ENCODE measurements around the gene EOGT.
A peak's percentile ranks its signal among the peaks of the same experiment; 100 is the strongest.

EOGT gene

GRCh38 chr3:69020857-69021256 lies 7.4 kb upstream of the EOGT start:
- Histone ChIP-seq H3K79me2 (ENCODE audit: low read length) (no peaks in the 10 kb centered on the region), H3K27me3 (replicated peaks; ENCODE audit: insufficient read depth, low read length) (no peaks in the 10 kb centered on the region), H2AFZ (ENCODE audit: low read length) (no peak overlapping the region), H3K9me3 (replicated peaks; ENCODE audit: insufficient read depth, low read length) (no peaks in the 10 kb centered on the region), H4K20me1 (ENCODE audit: insufficient read depth, low read length) (no peaks in the 10 kb centered on the region), H3F3A (ENCODE audit: insufficient read depth, low read length) (peaks cover 7% of the 10 kb centered on the region; the same call in 1 of the 2 replicates), H3K4me2 (ENCODE audit: low read depth, low read length) (no peak overlapping the region), H3K36me3 (replicated peaks; ENCODE audit: insufficient read depth, low read length) (peaks cover 3% of the 10 kb centered on the region; the same call in 1 of the 2 replicates), H3K9me2 (replicated peaks; ENCODE audit: insufficient read depth, low read length) (no peaks in the 10 kb centered on the region), H3K4me3 (ENCODE audit: low read length) (no peak overlapping the region), H3K9ac (ENCODE audit: low read length) (no peak overlapping the region), H3K4me1 (ENCODE audit: low read length) (0 out of 2 replicates have a peak, but pooled peaks cover 9% of the 10 kb centered on the region), H3K27ac (ENCODE audit: low read length) (no peak overlapping the region)
- TF ChIP-seq EZH2 (optimal IDR thresholded peaks at IDR 0.05; ENCODE audit: low read depth, low read length) (no peak), EZH2phosphoT487 (IDR thresholded peaks at IDR 0.05; ENCODE audit: low read length) (no peak)
- TF ChIP-seq, protein P1, sequence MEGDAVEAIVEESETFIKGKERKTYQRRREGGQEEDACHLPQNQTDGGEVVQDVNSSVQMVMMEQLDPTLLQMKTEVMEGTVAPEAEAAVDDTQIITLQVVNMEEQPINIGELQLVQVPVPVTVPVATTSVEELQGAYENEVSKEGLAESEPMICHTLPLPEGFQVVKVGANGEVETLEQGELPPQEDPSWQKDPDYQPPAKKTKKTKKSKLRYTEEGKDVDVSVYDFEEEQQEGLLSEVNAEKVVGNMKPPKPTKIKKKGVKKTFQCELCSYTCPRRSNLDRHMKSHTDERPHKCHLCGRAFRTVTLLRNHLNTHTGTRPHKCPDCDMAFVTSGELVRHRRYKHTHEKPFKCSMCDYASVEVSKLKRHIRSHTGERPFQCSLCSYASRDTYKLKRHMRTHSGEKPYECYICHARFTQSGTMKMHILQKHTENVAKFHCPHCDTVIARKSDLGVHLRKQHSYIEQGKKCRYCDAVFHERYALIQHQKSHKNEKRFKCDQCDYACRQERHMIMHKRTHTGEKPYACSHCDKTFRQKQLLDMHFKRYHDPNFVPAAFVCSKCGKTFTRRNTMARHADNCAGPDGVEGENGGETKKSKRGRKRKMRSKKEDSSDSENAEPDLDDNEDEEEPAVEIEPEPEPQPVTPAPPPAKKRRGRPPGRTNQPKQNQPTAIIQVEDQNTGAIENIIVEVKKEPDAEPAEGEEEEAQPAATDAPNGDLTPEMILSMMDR (IDR thresholded peaks at IDR 0.05; ENCODE audit: low read length): no peak
- DNase-seq: peak; percentile 47

- H2AFZ ChIP-seq (ENCODE audit: low read length): no peak overlapping the region
- no peak overlapping the region for H3K27ac ChIP-seq (ENCODE audit: low read length)
- no peak overlapping the region for H3K9ac ChIP-seq (ENCODE audit: low read length)
- 0 out of 2 replicates have a peak, but pooled peaks cover 9% of the 10 kb centered on the region for H3K4me1 ChIP-seq (ENCODE audit: low read length)
- H3K4me2 ChIP-seq (ENCODE audit: low read depth, low read length): no peak overlapping the region
- H3K36me3 ChIP-seq (replicated peaks; ENCODE audit: insufficient read depth, low read length): no peaks in the 10 kb centered on the region; the same call in 1 of the 2 replicates
- no peaks in the 10 kb centered on the region for H3K9me2 ChIP-seq (replicated peaks; ENCODE audit: insufficient read depth, low read length)
- TF ChIP-seq EZH2phosphoT487 (IDR thresholded peaks at IDR 0.05; ENCODE audit: low read length): no peak
- TF ChIP-seq, protein P1 (IDR thresholded peaks at IDR 0.05; ENCODE audit: low read length): peak; percentile 42
- no peak for TF ChIP-seq EZH2 (optimal IDR thresholded peaks at IDR 0.05; ENCODE audit: low read depth, low read length)
- H3K27me3 ChIP-seq (replicated peaks; ENCODE audit: insufficient read depth, low read length): no peaks in the 10 kb centered on the region
- no peak overlapping the region for H3K4me3 ChIP-seq (ENCODE audit: low read length)
- no peaks in the 10 kb centered on the region for H3K9me3 ChIP-seq (replicated peaks; ENCODE audit: insufficient read depth, low read length)
- H3F3A ChIP-seq (ENCODE audit: insufficient read depth, low read length): peaks cover 7% of the 10 kb centered on the region; the same call in 1 of the 2 replicates
- no peaks in the 10 kb centered on the region for H4K20me1 ChIP-seq (ENCODE audit: insufficient read depth, low read length)
- no peaks in the 10 kb centered on the region for H3K79me2 ChIP-seq (ENCODE audit: low read length)
- DNase-seq: peak; percentile 32
Observed at GRCh38 chr3:69020424-69020823, 6.9 kb upstream of the EOGT start.

- no peaks in the 10 kb centered on the region for H3K9me2 ChIP-seq (replicated peaks; ENCODE audit: insufficient read depth, low read length)
- no peak overlapping the region for H2AFZ ChIP-seq (ENCODE audit: low read length)
- H3K4me3 ChIP-seq (ENCODE audit: low read length): no peak overlapping the region
- no peaks in the 10 kb centered on the region; the same call in 1 of the 2 replicates for H3K36me3 ChIP-seq (replicated peaks; ENCODE audit: insufficient read depth, low read length)
- peaks cover 9% of the 10 kb centered on the region; the same call in 1 of the 2 replicates for H3F3A ChIP-seq (ENCODE audit: insufficient read depth, low read length)
- no peak overlapping the region for H3K9ac ChIP-seq (ENCODE audit: low read length)
- no peaks in the 10 kb centered on the region for H3K27me3 ChIP-seq (replicated peaks; ENCODE audit: insufficient read depth, low read length)
- H3K4me1 ChIP-seq (ENCODE audit: low read length): peaks cover 14% of the 10 kb centered on the region
- TF ChIP-seq EZH2 (optimal IDR thresholded peaks at IDR 0.05; ENCODE audit: low read depth, low read length) (no peak), EZH2phosphoT487 (IDR thresholded peaks at IDR 0.05; ENCODE audit: low read length) (no peak)
- TF ChIP-seq, protein P1 (IDR thresholded peaks at IDR 0.05; ENCODE audit: low read length): no peak
- H3K27ac ChIP-seq (ENCODE audit: low read length): no peak overlapping the region
- H4K20me1 ChIP-seq (ENCODE audit: insufficient read depth, low read length): no peaks in the 10 kb centered on the region
- no peak overlapping the region for H3K4me2 ChIP-seq (ENCODE audit: low read depth, low read length)
- no peaks in the 10 kb centered on the region for H3K9me3 ChIP-seq (replicated peaks; ENCODE audit: insufficient read depth, low read length)
- DNase-seq: no peak
- no peaks in the 10 kb centered on the region for H3K79me2 ChIP-seq (ENCODE audit: low read length)
Observed at GRCh38 chr3:69016901-69017300, 3.4 kb upstream of the EOGT start.

Data from MM.1S (cell line).